WTC11 (cell line): ENCODE data around the gene MRPS18A. TPM values are rescaled to one million over a fixed set of nuclear protein-coding genes. Genes with fewer than 3 reads are reported as not detected.
A peak's percentile ranks its signal among the peaks of the same experiment; 100 is the strongest.

Experiments used
- ATAC-seq: fragments of 200-7000 bp; cut with Tn5 transposase; 2 replicates; pipeline ENCODE4 v1.10.0; 2021; ENCODE audit warnings: mild to moderate bottlenecking, moderate library complexity
- CTCF ChIA-PET: fragments of 300-600 bp; sonication (Branson Sonifier 250); formaldehyde crosslinking; loops from one replicate; lab custom pipeline; 2021; ENCODE audit warnings: antibody characterized with exemption; lab: Charles Lee
- POLR2A ChIA-PET: fragments of 350-600 bp; sonication (Branson Sonifier 250); formaldehyde crosslinking; loops from one replicate; lab custom pipeline; 2021; ENCODE audit warnings: antibody characterized with exemption; lab: Charles Lee
- DNase-seq: peaks from one replicate; pipeline ENCODE4 v3.0.0; 2021; ENCODE audit warnings: low spot score
- H3K27ac Mint-ChIP-seq: 2 replicates; pipeline ENCODE4 v1.8.0; 2021; ENCODE audit warnings: mixed read lengths
- H3K27me3 Mint-ChIP-seq: 2 replicates; pipeline ENCODE4 v1.8.0; 2021; ENCODE audit warnings: low read depth, mild to moderate bottlenecking, moderate library complexity, mixed read lengths
- H3K36me3 Mint-ChIP-seq: 2 replicates; pipeline ENCODE4 v1.8.0; 2021; ENCODE audit warnings: mixed read lengths
- H3K4me1 Mint-ChIP-seq: 2 replicates; pipeline ENCODE4 v1.8.0; 2022; ENCODE audit warnings: mixed read lengths
- H3K4me3 Mint-ChIP-seq: 2 replicates; pipeline ENCODE4 v1.8.0; 2021; ENCODE audit warnings: mild to moderate bottlenecking, moderate library complexity, mixed read lengths
- H3K9me3 Mint-ChIP-seq: 2 replicates; pipeline ENCODE4 v1.8.0; 2021; ENCODE audit warnings: mixed read lengths
- ATF1 ChIP-seq: sonication (generic); formaldehyde crosslinking; IDR thresholded peaks from 2 replicates; pipeline ENCODE4 v1.8.1; 2023; ENCODE audit warnings: mild to moderate bottlenecking, moderate library complexity, missing genetic modification reagents
- ATF6 ChIP-seq: sonication (generic); formaldehyde crosslinking; IDR thresholded peaks from 2 replicates; pipeline ENCODE4 v1.8.1; 2023; ENCODE audit warnings: mild to moderate bottlenecking, missing genetic modification reagents
- CREB1 ChIP-seq: sonication (generic); formaldehyde crosslinking; IDR thresholded peaks from 2 replicates; pipeline ENCODE4 v1.8.0; 2023; ENCODE audit warnings: mild to moderate bottlenecking, missing genetic modification reagents
- CREM ChIP-seq: sonication (generic); formaldehyde crosslinking; IDR thresholded peaks from 2 replicates; pipeline ENCODE4 v1.8.1; 2022; ENCODE audit warnings: mild to moderate bottlenecking, missing genetic modification reagents, moderate library complexity
- CTCF ChIP-seq: fragments of 200-600 bp; IDR thresholded peaks from 2 replicates; pipeline ENCODE4 v1.8.0; 2022; ENCODE audit warnings: antibody characterized with exemption
- E2F1 ChIP-seq: sonication (generic); formaldehyde crosslinking; IDR thresholded peaks from 2 replicates; pipeline ENCODE4 v1.8.0; 2022; ENCODE audit warnings: mild to moderate bottlenecking, missing genetic modification reagents
- E2F4 ChIP-seq: sonication (generic); formaldehyde crosslinking; IDR thresholded peaks from 2 replicates; pipeline ENCODE4 v1.8.1; 2022; ENCODE audit warnings: low read depth, mild to moderate bottlenecking, moderate library complexity, missing genetic modification reagents, borderline replicate concordance
- FOXJ3 ChIP-seq: sonication (generic); formaldehyde crosslinking; IDR thresholded peaks from 2 replicates; pipeline ENCODE4 v1.9.0; 2021; ENCODE audit warnings: missing genetic modification reagents, mild to moderate bottlenecking, borderline replicate concordance
- GABPB1 ChIP-seq: sonication (generic); formaldehyde crosslinking; IDR thresholded peaks from 2 replicates; pipeline ENCODE4 v1.8.1; 2023; ENCODE audit warnings: mild to moderate bottlenecking, missing genetic modification reagents
- GRHL2 ChIP-seq: fragments of 250-450 bp; sonication (Bioruptor Pico); IDR thresholded peaks from 2 replicates; pipeline ENCODE4 v1.8.0; 2022; ENCODE audit warnings: mild to moderate bottlenecking, moderate library complexity; ENCODE audit not compliant: insufficient replicate concordance, severe bottlenecking
- JAZF1 ChIP-seq: fragments of 250-450 bp; sonication (Bioruptor Pico); IDR thresholded peaks from 2 replicates; pipeline ENCODE4 v1.9.0; 2021; ENCODE audit warnings: moderate library complexity, mild to moderate bottlenecking, inconsistent platforms
- MAX ChIP-seq: sonication (generic); formaldehyde crosslinking; IDR thresholded peaks from 2 replicates; pipeline ENCODE4 v1.8.0; 2022; ENCODE audit warnings: mild to moderate bottlenecking, missing genetic modification reagents
- MXD4 ChIP-seq: fragments of 250-450 bp; sonication (Bioruptor Pico); IDR thresholded peaks from 2 replicates; pipeline ENCODE4 v1.8.0; 2021; ENCODE audit warnings: mild to moderate bottlenecking, moderate library complexity, borderline replicate concordance
- MYBL2 ChIP-seq: sonication (generic); formaldehyde crosslinking; IDR thresholded peaks from 2 replicates; pipeline ENCODE4 v1.8.1; 2023; ENCODE audit warnings: mild to moderate bottlenecking, moderate library complexity, missing genetic modification reagents
- NFE2L1 ChIP-seq: sonication (generic); formaldehyde crosslinking; IDR thresholded peaks from 2 replicates; pipeline ENCODE4 v1.8.1; 2023; ENCODE audit warnings: missing genetic modification reagents
- NR1H2 ChIP-seq: sonication (generic); formaldehyde crosslinking; IDR thresholded peaks from 2 replicates; pipeline ENCODE4 v1.9.0; 2021; ENCODE audit warnings: mild to moderate bottlenecking, moderate library complexity, missing genetic modification reagents
- NR2C2 ChIP-seq: sonication (generic); formaldehyde crosslinking; IDR thresholded peaks from 2 replicates; pipeline ENCODE4 v1.8.0; 2022; ENCODE audit warnings: mild to moderate bottlenecking, missing genetic modification reagents
- NR3C1 ChIP-seq: sonication (generic); formaldehyde crosslinking; conservative IDR thresholded peaks from 2 replicates; pipeline ENCODE4 v1.8.1; 2023; ENCODE audit warnings: low read depth, mild to moderate bottlenecking, missing genetic modification reagents
- OVOL2 ChIP-seq: fragments of 250-450 bp; sonication (Bioruptor Pico); IDR thresholded peaks from 2 replicates; pipeline ENCODE4 v1.9.0; 2021; ENCODE audit warnings: mild to moderate bottlenecking, borderline replicate concordance
- SMAD3 ChIP-seq: sonication (generic); formaldehyde crosslinking; IDR thresholded peaks from 2 replicates; pipeline ENCODE4 v1.8.0; 2022; ENCODE audit warnings: missing genetic modification reagents, mild to moderate bottlenecking, borderline replicate concordance
- ZMAT4 ChIP-seq: fragments of 250-450 bp; sonication (Bioruptor Pico); IDR thresholded peaks from 2 replicates; pipeline ENCODE4 v1.9.0; 2021; ENCODE audit warnings: mild to moderate bottlenecking
- ZNF532 ChIP-seq: fragments of 250-450 bp; sonication (Bioruptor Pico); IDR thresholded peaks from 2 replicates; pipeline ENCODE4 v1.9.0; 2021; ENCODE audit warnings: mild to moderate bottlenecking, borderline replicate concordance
- ZSCAN18 ChIP-seq: fragments of 250-450 bp; sonication (Bioruptor Pico); IDR thresholded peaks from 2 replicates; pipeline ENCODE4 v2.1.2; 2022; ENCODE audit warnings: mild to moderate bottlenecking, moderate library complexity
- total RNA-seq: library from RNA; stranded (reverse); gene quantifications from 3 replicates; pipeline ENCODE4 v1.2.3, GENCODE V29; 2021

Gene MRPS18A
- total RNA-seq, 1 experiment from 2014 or later, result 61.6 TPM

- no peak for DNase-seq
- Mint-ChIP-seq H3K27me3 (no peaks in the 10 kb centered on the region; the same call in 1 of the 2 replicates), H3K36me3 (no peaks in the 10 kb centered on the region), H3K4me3 (no peak overlapping the region), H3K9me3 (no peaks in the 10 kb centered on the region), H3K27ac (no peak overlapping the region), H3K4me1 (peaks cover 52% of the 10 kb centered on the region)
- TF ChIP-seq E2F4 (no peak), CREM (no peak), CTCF (no peak), CREB1 (CRISPR knock-in tag) (no peak), MAX (CRISPR knock-in tag) (no peak), MXD4 (CRISPR knock-in tag) (no peak), NR2C2 (CRISPR knock-in tag) (no peak), GRHL2 (no peak), OVOL2 (CRISPR knock-in tag) (no peak), NR1H2 (CRISPR knock-in tag) (no peak), ATF6 (no peak), GABPB1 (CRISPR knock-in tag) (no peak), NFE2L1 (no peak)
- ChIA-PET CTCF (interaction anchor here (0.6 to 2.0 kb wide), 4 partner anchors 43 to 423 kb away, joined by 3 to 9 read pairs (median 4); partner anchors contain the start of gene VEGFA), POLR2A (no interaction called here)
- no peak for ATAC-seq
Measured at GRCh38 chr6:43710576-43710975, 23.0 kb upstream of the MRPS18A start.

- Mint-ChIP-seq H3K9me3 (no peaks in the 10 kb centered on the region), H3K27ac (peak overlapping the region; percentile 67), H3K4me3 (no peak overlapping the region), H3K36me3 (no peaks in the 10 kb centered on the region), H3K27me3 (no peaks in the 10 kb centered on the region; the same call in 1 of the 2 replicates), H3K4me1 (peaks cover 56% of the 10 kb centered on the region)
- ATAC-seq (peak; percentile 21; the same call in 1 of the 2 replicates), DNase-seq (no peak)
- CTCF ChIA-PET, result interaction anchor here (0.6 to 2.0 kb wide), 8 partner anchors 15 to 424 kb away, joined by 3 to 9 read pairs (median 3); partner anchors contain the start of gene VEGFA
- POLR2A ChIA-PET, result interaction anchor here (0.6 kb wide), 1 partner anchor 63 kb away, joined by 3 read pairs; no protein-coding TSS in a partner anchor
- no peak for TF ChIP-seq SMAD3
- no peak for TF ChIP-seq MYBL2 (CRISPR knock-in tag)
- no peak for TF ChIP-seq NR3C1 (CRISPR knock-in tag)
- TF ChIP-seq JAZF1, result no peak
- no peak for TF ChIP-seq CREB1 (CRISPR knock-in tag)
- no peak for TF ChIP-seq E2F1 (CRISPR knock-in tag)
- no peak for TF ChIP-seq FOXJ3 (CRISPR knock-in tag)
- no peak for TF ChIP-seq ZSCAN18
- no peak for TF ChIP-seq ATF1
- no peak for TF ChIP-seq ZMAT4
- TF ChIP-seq ZNF532, result no peak
- TF ChIP-seq NR1H2 (CRISPR knock-in tag), result no peak
Measured at GRCh38 chr6:43709654-43710303, 22.2 kb upstream of the MRPS18A start.
